CD4-positive, alpha-beta T cell (primary cell): ENCODE measurements around the gene ATP5F1D. TPM values are rescaled to one million over a fixed set of nuclear protein-coding genes. Genes with fewer than 3 reads are reported as not detected.

ENCODE experiments used
- ATAC-seq: fragments of 200-7000 bp; cut with Tn5 transposase; one replicate; pipeline ENCODE4 v1.10.0; 2022; ENCODE audit warnings: mild to moderate bottlenecking; ENCODE audit not compliant: poor library complexity
- CTCF ChIA-PET: fragments of 350-600 bp; sonication (Branson Sonifier 250); formaldehyde crosslinking; loops from one replicate; lab custom pipeline; 2021; ENCODE audit warnings: antibody characterized with exemption, inconsistent platforms; lab: Charles Lee
- POLR2A ChIA-PET: fragments of 350-600 bp; sonication (Branson Sonifier 250); formaldehyde crosslinking; loops from one replicate; lab custom pipeline; 2021; ENCODE audit warnings: antibody characterized with exemption, inconsistent platforms; lab: Charles Lee
- DNase-seq, 14 experiments: peaks; one replicate each; pipeline ENCODE4 v3.0.0-alpha.2; 2013 to 2020; ENCODE audit warnings: mixed read lengths in 2 of 14
- H3K27ac ChIP-seq, 2 donors: one replicate each; pipeline versions ENCODE4 v1.5.1 to v1.7.0; 2013; ENCODE audit warnings: low read length in 2 of 2, low read depth in 1 of 2, mild to moderate bottlenecking in 1 of 2
- H3K27me3 ChIP-seq, 2 experiments: 1 replicate in 1 of 2; 2 replicates in 1 of 2; pipeline versions ENCODE4 v1.6.1 to v1.7.0; 2013; ENCODE audit warnings: low read length in 2 of 2, control low read depth in 1 of 2, mild to moderate bottlenecking in 1 of 2, moderate library complexity in 1 of 2; ENCODE audit not compliant: insufficient read depth in 2 of 2, control insufficient read depth in 1 of 2
- H3K36me3 ChIP-seq: one replicate; pipeline ENCODE4 v1.6.1; 2013; ENCODE audit warnings: low read length, control low read depth; ENCODE audit not compliant: insufficient read depth
- H3K4me1 ChIP-seq: one replicate; pipeline ENCODE4 v1.6.1; 2013; ENCODE audit warnings: low read length, control low read depth; ENCODE audit not compliant: insufficient read depth
- H3K4me3 ChIP-seq: one replicate; pipeline ENCODE4 v1.5.1; 2013; ENCODE audit warnings: mild to moderate bottlenecking, low read length, moderate library complexity
- H3K9me3 ChIP-seq, 2 experiments: 1 replicate in 1 of 2; 2 replicates in 1 of 2; pipeline versions ENCODE4 v1.6.1 to v1.7.0; 2013; ENCODE audit warnings: low read length in 2 of 2, mild to moderate bottlenecking in 2 of 2, control low read depth in 1 of 2, moderate library complexity in 1 of 2; ENCODE audit not compliant: control insufficient read depth in 1 of 2, insufficient read depth in 1 of 2
- H3K27ac Mint-ChIP-seq: one replicate; pipeline ENCODE4 v1.8.0; 2020; ENCODE audit warnings: mixed read lengths
- H3K27me3 Mint-ChIP-seq: one replicate; pipeline ENCODE4 v1.8.0; 2021; ENCODE audit warnings: mixed read lengths
- H3K36me3 Mint-ChIP-seq: one replicate; pipeline ENCODE4 v1.8.0; 2021; ENCODE audit warnings: low read depth, mixed read lengths
- H3K4me1 Mint-ChIP-seq: one replicate; pipeline ENCODE4 v1.8.0; 2021; ENCODE audit warnings: low read depth, mixed read lengths
- H3K4me3 Mint-ChIP-seq: one replicate; pipeline ENCODE4 v1.8.0; 2020; ENCODE audit warnings: mild to moderate bottlenecking, mixed read lengths
- H3K9me3 Mint-ChIP-seq: one replicate; pipeline ENCODE4 v1.8.0; 2020; ENCODE audit warnings: mixed read lengths
- intact Hi-C, 2 experiments: fragments of 100-400 bp; cut with DNase I in 1 of 2; cut with micrococcal nuclease in 1 of 2; formaldehyde crosslinking; loops; one replicate each; pipeline versions ENCODE4 v1.15.1 to v1.9.0; 2023 to 2025; cut with DNase I, micrococcal nuclease
- total RNA-seq, 174 experiments: library from RNA in 2 of 174; stranded (reverse) in 2 of 174; gene quantifications; one replicate each; pipeline ENCODE4 v1.2.3 and lab custom pipeline; 2021 to 2026
- TF ChIP-seq, protein P1 (sequence below): fragments of 200-600 bp; IDR thresholded peaks from one replicate; pipeline ENCODE4 v1.8.0; 2022; ENCODE audit warnings: antibody characterized with exemption, mild to moderate bottlenecking

Gene ATP5F1D
- total RNA-seq, 2 experiments from 2014 or later: 77.6 to 92.6 TPM

DNA sequence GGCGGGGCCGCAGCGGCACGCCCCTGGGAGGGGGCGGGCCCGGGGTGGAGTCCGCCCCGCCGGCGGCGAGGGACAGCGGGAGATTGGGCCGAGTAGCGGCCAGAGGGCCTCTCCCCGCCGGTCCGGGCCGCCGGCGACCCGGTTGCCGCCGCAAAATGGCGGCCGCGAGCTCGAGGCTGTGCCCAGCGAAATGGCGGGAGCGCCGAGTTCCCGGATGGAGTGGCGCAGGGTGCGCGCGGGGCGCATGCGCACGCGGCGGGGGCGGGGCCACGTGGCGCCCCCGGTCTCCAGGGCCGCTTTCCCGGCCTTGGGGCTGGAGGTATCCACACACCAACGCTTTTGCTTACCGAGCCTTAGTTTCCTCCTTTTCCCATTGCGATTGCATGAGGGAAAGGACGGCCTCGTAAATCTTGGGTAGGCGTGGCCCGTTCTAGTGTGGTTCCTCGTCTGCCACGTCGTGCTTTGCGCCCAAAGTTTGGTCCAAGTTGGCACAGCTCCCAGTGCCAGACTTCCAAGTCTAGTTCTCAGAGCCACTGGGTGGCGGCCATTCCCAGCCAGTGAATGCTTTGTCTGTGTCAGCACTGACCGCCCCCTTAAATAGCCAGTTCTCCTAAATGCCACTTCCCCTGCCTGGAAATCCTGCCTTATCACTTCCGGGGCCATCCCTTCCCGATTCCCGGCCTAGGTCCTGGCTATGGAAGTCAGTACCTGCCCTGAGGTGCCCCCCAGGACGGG, 28.1 kb downstream of the ATP5F1D start:
- POLR2A ChIA-PET: interaction anchor here (0.6 to 10.3 kb wide), 62 partner anchors 8 to 609 kb away, joined by 3 to 476 read pairs (median 7); partner anchors contain the start of genes ABCA7, ARHGAP45, ATP5F1D and CBARP
- Mint-ChIP-seq H3K27ac (peak overlapping the region; percentile 88), H3K4me3 (peak overlapping the region; percentile 94), H3K36me3 (peaks cover 54% of the 10 kb centered on the region), H3K27me3 (no peaks in the 10 kb centered on the region), H3K4me1 (peaks cover 68% of the 10 kb centered on the region), H3K9me3 (no peaks in the 10 kb centered on the region)
- TF ChIP-seq, protein P1, sequence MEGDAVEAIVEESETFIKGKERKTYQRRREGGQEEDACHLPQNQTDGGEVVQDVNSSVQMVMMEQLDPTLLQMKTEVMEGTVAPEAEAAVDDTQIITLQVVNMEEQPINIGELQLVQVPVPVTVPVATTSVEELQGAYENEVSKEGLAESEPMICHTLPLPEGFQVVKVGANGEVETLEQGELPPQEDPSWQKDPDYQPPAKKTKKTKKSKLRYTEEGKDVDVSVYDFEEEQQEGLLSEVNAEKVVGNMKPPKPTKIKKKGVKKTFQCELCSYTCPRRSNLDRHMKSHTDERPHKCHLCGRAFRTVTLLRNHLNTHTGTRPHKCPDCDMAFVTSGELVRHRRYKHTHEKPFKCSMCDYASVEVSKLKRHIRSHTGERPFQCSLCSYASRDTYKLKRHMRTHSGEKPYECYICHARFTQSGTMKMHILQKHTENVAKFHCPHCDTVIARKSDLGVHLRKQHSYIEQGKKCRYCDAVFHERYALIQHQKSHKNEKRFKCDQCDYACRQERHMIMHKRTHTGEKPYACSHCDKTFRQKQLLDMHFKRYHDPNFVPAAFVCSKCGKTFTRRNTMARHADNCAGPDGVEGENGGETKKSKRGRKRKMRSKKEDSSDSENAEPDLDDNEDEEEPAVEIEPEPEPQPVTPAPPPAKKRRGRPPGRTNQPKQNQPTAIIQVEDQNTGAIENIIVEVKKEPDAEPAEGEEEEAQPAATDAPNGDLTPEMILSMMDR: no peak
- no peaks in the 10 kb centered on the region for H3K9me3 ChIP-seq
- H3K27ac ChIP-seq: peak overlapping the region; percentile 78 to 84
- peak; percentile 75 to 94 (median 86) for DNase-seq
- peaks cover 92% of the 10 kb centered on the region for H3K4me1 ChIP-seq
- peaks cover 50% of the 10 kb centered on the region for H3K36me3 ChIP-seq
- peak; percentile 37 for ATAC-seq
- intact Hi-C loops: loop anchor here (1.0 to 10.0 kb wide), 3 partner anchors 10 to 205 kb away; partner anchors contain the start of genes C19orf25 (in 1 of the 2), DAZAP1 (in 1 of the 2) and GAMT (in 1 of the 2)
- CTCF ChIA-PET: interaction anchor here (0.6 to 11.0 kb wide), 3 partner anchors 17 to 25 kb away, joined by 4 to 255 read pairs (median 6); partner anchors contain the start of gene MIDN
- H3K4me3 ChIP-seq: peak overlapping the region; percentile 99
- H3K27me3 ChIP-seq: no peaks in the 10 kb centered on the region

DNA sequence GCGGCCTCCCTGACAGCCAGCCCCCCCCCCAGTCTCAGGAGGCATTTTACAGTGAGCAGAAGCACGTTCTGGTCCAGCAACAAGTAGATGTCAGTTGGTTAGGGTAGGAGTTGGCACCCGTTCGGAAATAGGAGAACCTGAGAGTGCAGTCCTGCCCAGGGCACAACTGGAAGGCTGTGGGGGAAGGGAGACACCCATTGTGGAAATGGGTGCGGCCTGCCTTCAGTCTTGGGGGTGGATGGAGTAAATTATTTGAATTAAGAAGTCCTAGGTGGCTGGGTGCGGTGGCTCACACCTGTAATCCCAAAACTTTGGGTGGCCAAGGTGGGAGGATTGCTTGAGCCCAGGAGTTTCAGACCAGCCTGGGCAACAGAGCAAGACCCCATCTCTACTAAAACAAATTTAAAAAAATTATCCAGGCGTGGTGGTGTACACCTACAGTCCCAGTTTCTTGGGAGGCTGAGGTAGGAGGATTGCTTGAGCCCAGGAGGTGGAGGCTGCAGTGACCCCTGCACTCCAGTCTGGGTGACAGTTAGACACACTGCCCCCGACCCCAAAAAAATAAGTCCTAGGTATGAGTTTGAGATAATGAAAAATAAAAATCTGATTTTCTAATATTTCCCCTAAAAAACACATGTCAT, 28.8 kb downstream of the ATP5F1D start:
- H3K9me3 Mint-ChIP-seq: no peaks in the 10 kb centered on the region
- ATAC-seq: no peak
- Histone ChIP-seq H3K9me3 (no peaks in the 10 kb centered on the region), H3K27ac (peak overlapping the region; percentile 78 to 84), H3K27me3 (no peaks in the 10 kb centered on the region), H3K4me3 (peak overlapping the region; percentile 99), H3K36me3 (peaks cover 55% of the 10 kb centered on the region), H3K4me1 (peaks cover 91% of the 10 kb centered on the region)
- peak overlapping the region; percentile 94 for H3K4me3 Mint-ChIP-seq
- peak in 1 of 14 experiments; percentile 43 for DNase-seq
- peak overlapping the region; percentile 82 for H3K27ac Mint-ChIP-seq
- H3K4me1 Mint-ChIP-seq: peaks cover 64% of the 10 kb centered on the region
- no peaks in the 10 kb centered on the region for H3K27me3 Mint-ChIP-seq
- intact Hi-C loops: loop anchor here (10.0 kb wide), 2 partner anchors 134 to 204 kb away; partner anchors contain the start of genes C19orf25 (in 1 of the 2), DAZAP1 (in 1 of the 2) and GAMT (in 1 of the 2)
- CTCF ChIA-PET: interaction anchor here (4.3 to 11.0 kb wide), 2 partner anchors 26 kb away, joined by 26 to 255 read pairs; no protein-coding TSS in a partner anchor
- H3K36me3 Mint-ChIP-seq: peaks cover 58% of the 10 kb centered on the region
- POLR2A ChIA-PET: interaction anchor here (1.7 kb wide), 1 partner anchor 21 kb away, joined by 57 read pairs; no protein-coding TSS in a partner anchor
- TF ChIP-seq, protein P1: no peak
